NCI-H2196 (cell line): ENCODE data around the gene FMN1.

Experiments used
- DNase-seq: peaks from one replicate; lab custom pipeline; 2025; ENCODE audit not compliant: unreplicated experiment; lab: John Stamatoyannopoulos, UW

The FMN1 gene

GRCh38 chr15:32743411-32744140 is 450.9 kb downstream of the FMN1 start:
- no peak for DNase-seq

- no peak for DNase-seq
Measured at GRCh38 chr15:32739522-32740063, 454.9 kb downstream of the FMN1 start.

- no peak for DNase-seq
Measured at GRCh38 chr15:32738666-32739065, 455.8 kb downstream of the FMN1 start.

- no peak for DNase-seq
Measured at GRCh38 chr15:32737304-32737703, 457.2 kb downstream of the FMN1 start.

- DNase-seq: no peak
Measured at GRCh38 chr15:32736701-32737061, 457.8 kb downstream of the FMN1 start.

- no peak for DNase-seq
Measured at GRCh38 chr15:32735989-32736700, 458.4 kb downstream of the FMN1 start.

GRCh38 chr15:32733281-32733680 is 461.2 kb downstream of the FMN1 start:
- DNase-seq: no peak

- no peak for DNase-seq
Measured at GRCh38 chr15:32732574-32733157, 461.8 kb downstream of the FMN1 start.

- DNase-seq: no peak
Measured at GRCh38 chr15:32730677-32731654, 463.5 kb downstream of the FMN1 start.

GRCh38 chr15:32729700-32730395 is 464.7 kb downstream of the FMN1 start:
- DNase-seq: no peak

- no peak for DNase-seq
Measured at GRCh38 chr15:32723171-32723948, 471.2 kb downstream of the FMN1 start.

- DNase-seq: no peak
Measured at GRCh38 chr15:32722136-32722535, 472.4 kb downstream of the FMN1 start.

- no peak for DNase-seq
Measured at GRCh38 chr15:32721596-32721995, 472.9 kb downstream of the FMN1 start.

- DNase-seq: no peak
Measured at GRCh38 chr15:32718821-32719716, 475.4 kb downstream of the FMN1 start.

GRCh38 chr15:32718227-32718820 is 476.2 kb downstream of the FMN1 start:
- DNase-seq: no peak

GRCh38 chr15:32717426-32718226 is 476.9 kb downstream of the FMN1 start, which contains the start of gene GREM1:
GREM1 (plus strand) TSS chr15:32718004; CDS start chr15:32730691, 12,687 bp downstream.
- no peak for DNase-seq

- DNase-seq: no peak
Measured at GRCh38 chr15:32716915-32717425, 477.5 kb downstream of the FMN1 start.
